CD14-positive monocyte (primary cell): ENCODE data around the gene ROBO1. TPM values are rescaled to one million over a fixed set of nuclear protein-coding genes. Genes with fewer than 3 reads are reported as not detected.

ENCODE experiments used
- DNase-seq, 3 donors: peaks; one replicate each; pipeline ENCODE4 v3.0.0-alpha.2; 2011 to 2022
- H2AFZ ChIP-seq: 2 replicates; pipeline ENCODE4 v1.6.0; 2012; ENCODE audit warnings: mild to moderate bottlenecking, low read depth, low read length, inconsistent platforms; ENCODE audit not compliant: insufficient read depth, poor library complexity, severe bottlenecking
- H3K27ac ChIP-seq, 2 donors: 1 replicate in 1 of 2; 2 replicates in 1 of 2; pipeline ENCODE4 v1.5.1; 2012 to 2013; ENCODE audit warnings: low read length in 2 of 2, control low read depth in 1 of 2, inconsistent platforms in 1 of 2, low read depth in 1 of 2, mild to moderate bottlenecking in 1 of 2
- H3K27me3 ChIP-seq, 2 donors: one replicate each; pipeline versions ENCODE4 v1.6.0 to v1.6.1; 2011 to 2013; ENCODE audit warnings: low read length in 2 of 2; ENCODE audit not compliant: control insufficient read depth in 2 of 2, insufficient read depth in 2 of 2
- H3K36me3 ChIP-seq, 2 donors: replicated peaks in 1 of 2; 1 replicate in 1 of 2; 2 replicates in 1 of 2; pipeline versions ENCODE4 v1.5.1 to v1.6.1; 2012 to 2013; ENCODE audit warnings: low read length in 2 of 2, control low read depth in 1 of 2, inconsistent platforms in 1 of 2, mild to moderate bottlenecking in 1 of 2; ENCODE audit not compliant: insufficient read depth in 2 of 2, control insufficient read depth in 1 of 2
- H3K4me1 ChIP-seq, 2 donors: 1 replicate in 1 of 2; 2 replicates in 1 of 2; pipeline versions ENCODE4 v1.5.1 to v1.6.1; 2012 to 2013; ENCODE audit warnings: low read length in 2 of 2, control low read depth in 1 of 2, inconsistent platforms in 1 of 2, mild to moderate bottlenecking in 1 of 2, moderate library complexity in 1 of 2; ENCODE audit not compliant: insufficient read depth in 2 of 2, control insufficient read depth in 1 of 2
- H3K4me2 ChIP-seq: replicated peaks from 2 replicates; pipeline ENCODE3; 2012; ENCODE audit warnings: low read length, moderate library complexity, mild to moderate bottlenecking; ENCODE audit not compliant: poor library complexity, severe bottlenecking; ENCODE audit errors: extremely low read depth
- H3K4me3 ChIP-seq, 3 experiments: fragments of 200-600 bp in 1 of 3; sonication (generic) in 1 of 3; replicated peaks in 1 of 3; 1 replicate in 2 of 3; 2 replicates in 1 of 3; pipeline ENCODE4 v1.5.1; 2011 to 2013; ENCODE audit warnings: low read length in 3 of 3, mild to moderate bottlenecking in 3 of 3, control low read depth in 2 of 3, low read depth in 2 of 3, inconsistent platforms in 1 of 3, moderate library complexity in 1 of 3
- H3K79me2 ChIP-seq: 2 replicates; pipeline ENCODE4 v1.6.0; 2012; ENCODE audit warnings: mild to moderate bottlenecking, control low read depth, inconsistent platforms, low read length, moderate library complexity; ENCODE audit not compliant: insufficient read depth
- H3K9ac ChIP-seq: 2 replicates; pipeline ENCODE4 v1.6.0; 2017; ENCODE audit warnings: low read length, mild to moderate bottlenecking; ENCODE audit not compliant: insufficient read depth, poor library complexity, severe bottlenecking
- H3K9me3 ChIP-seq, 2 donors: replicated peaks in 1 of 2; 1 replicate in 1 of 2; 2 replicates in 1 of 2; pipeline versions ENCODE4 v1.5.1 to v1.6.1; 2012 to 2013; ENCODE audit warnings: low read length in 2 of 2, control low read depth in 1 of 2; ENCODE audit not compliant: control insufficient read depth in 1 of 2, insufficient read depth in 1 of 2
- H4K20me1 ChIP-seq: 2 replicates; pipeline ENCODE4 v1.6.0; 2012; ENCODE audit warnings: mild to moderate bottlenecking, low read length, control low read depth, moderate library complexity; ENCODE audit not compliant: insufficient read depth
- H3K27ac Mint-ChIP-seq, 7 donors: one replicate each; pipeline ENCODE4 v1.8.0; 2020; ENCODE audit warnings: mild to moderate bottlenecking in 7 of 7, mixed read lengths in 7 of 7, moderate library complexity in 6 of 7, inconsistent platforms in 2 of 7
- H3K27me3 Mint-ChIP-seq, 3 donors: one replicate each; pipeline ENCODE4 v1.8.0; 2021 to 2022; ENCODE audit warnings: low read depth in 3 of 3, mild to moderate bottlenecking in 3 of 3, mixed read lengths in 3 of 3, moderate library complexity in 3 of 3, inconsistent platforms in 1 of 3
- H3K36me3 Mint-ChIP-seq, 2 donors: one replicate each; pipeline ENCODE4 v1.8.0; 2020; ENCODE audit warnings: mixed read lengths in 2 of 2, inconsistent platforms in 1 of 2, mild to moderate bottlenecking in 1 of 2
- H3K4me1 Mint-ChIP-seq: one replicate; pipeline ENCODE4 v1.8.0; 2020; ENCODE audit warnings: mild to moderate bottlenecking, mixed read lengths
- H3K4me3 Mint-ChIP-seq, 2 donors: one replicate each; pipeline ENCODE4 v1.8.0; 2020; ENCODE audit warnings: mild to moderate bottlenecking in 2 of 2, mixed read lengths in 2 of 2, moderate library complexity in 1 of 2
- H3K9me3 Mint-ChIP-seq, 7 donors: one replicate each; pipeline ENCODE4 v1.8.0; 2020 to 2022; ENCODE audit warnings: mixed read lengths in 7 of 7, mild to moderate bottlenecking in 6 of 7, moderate library complexity in 6 of 7, inconsistent platforms in 2 of 7
- WGBS: methylation state at CpG from one replicate; pipeline ENCODE4 v1.1.5; 2013; ENCODE audit warnings: missing lambda C conversion rate; ENCODE audit not compliant: insufficient coverage; 5-methylcytosine and 5-hydroxymethylcytosine counted together
- intact Hi-C, 2 donors: fragments of 100-400 bp; cut with micrococcal nuclease; formaldehyde crosslinking; loops; one replicate each; pipeline versions ENCODE4 v1.15.0 to v1.15.1; 2023
- polyA plus RNA-seq, 3 donors: library from polyadenylated mRNA; depleted of rRNA in 1 of 3; unstranded in 2 of 3; stranded (reverse) in 1 of 3; fragments of 300-500 nt in 2 of 3; fragments of >200 nt in 1 of 3; fragmentation: Illumina TruSeq in 2 of 3; gene quantifications; 1 replicate in 2 of 3; 2 replicates in 1 of 3; pipeline ENCODE4 v1.2.3, GENCODE V29; 2012 to 2021
- TF ChIP-seq, protein P1 (sequence below): fragments of 200-600 bp; IDR thresholded peaks from one replicate; pipeline ENCODE4 v1.8.0; 2022; ENCODE audit warnings: antibody characterized with exemption, mild to moderate bottlenecking

Gene ROBO1
- polyA plus RNA-seq, 3 donors, result 0.09 to 0.10 TPM; not detected in 1

DNA sequence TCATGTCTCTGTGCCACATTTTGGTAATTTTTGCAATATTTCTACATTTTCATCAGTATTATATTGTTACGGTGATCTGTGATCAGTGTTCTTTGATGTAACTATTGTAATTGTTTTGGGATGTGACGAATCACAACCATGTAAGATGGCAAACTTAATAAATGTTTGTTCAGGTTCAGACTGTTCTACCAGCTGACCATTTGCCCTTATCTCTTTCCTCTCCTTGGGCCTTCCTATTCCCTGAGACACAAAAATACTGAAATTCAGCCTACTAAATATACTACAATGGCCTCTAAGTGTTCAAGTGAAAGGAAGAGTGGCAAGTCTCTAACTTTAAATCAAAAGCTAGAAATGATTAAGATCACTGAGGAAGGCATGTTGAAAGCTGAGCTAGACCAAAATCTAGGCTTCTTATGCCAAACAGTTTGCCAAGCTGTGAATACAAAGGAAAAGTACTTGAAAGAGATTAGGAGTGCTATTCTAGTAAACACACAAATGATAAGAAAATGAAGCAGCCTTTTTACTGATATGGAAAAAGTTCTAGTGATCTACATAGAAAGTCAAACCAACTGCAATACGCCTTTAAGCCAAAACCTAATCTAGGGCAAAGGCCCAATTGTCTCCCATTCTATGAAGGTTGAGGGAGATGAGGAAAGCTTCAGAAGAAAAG lies 952.8 kb downstream of the ROBO1 start:
- no peaks in the 10 kb centered on the region for H3K4me1 ChIP-seq
- no peak overlapping the region for H3K27ac ChIP-seq
- TF ChIP-seq, protein P1, sequence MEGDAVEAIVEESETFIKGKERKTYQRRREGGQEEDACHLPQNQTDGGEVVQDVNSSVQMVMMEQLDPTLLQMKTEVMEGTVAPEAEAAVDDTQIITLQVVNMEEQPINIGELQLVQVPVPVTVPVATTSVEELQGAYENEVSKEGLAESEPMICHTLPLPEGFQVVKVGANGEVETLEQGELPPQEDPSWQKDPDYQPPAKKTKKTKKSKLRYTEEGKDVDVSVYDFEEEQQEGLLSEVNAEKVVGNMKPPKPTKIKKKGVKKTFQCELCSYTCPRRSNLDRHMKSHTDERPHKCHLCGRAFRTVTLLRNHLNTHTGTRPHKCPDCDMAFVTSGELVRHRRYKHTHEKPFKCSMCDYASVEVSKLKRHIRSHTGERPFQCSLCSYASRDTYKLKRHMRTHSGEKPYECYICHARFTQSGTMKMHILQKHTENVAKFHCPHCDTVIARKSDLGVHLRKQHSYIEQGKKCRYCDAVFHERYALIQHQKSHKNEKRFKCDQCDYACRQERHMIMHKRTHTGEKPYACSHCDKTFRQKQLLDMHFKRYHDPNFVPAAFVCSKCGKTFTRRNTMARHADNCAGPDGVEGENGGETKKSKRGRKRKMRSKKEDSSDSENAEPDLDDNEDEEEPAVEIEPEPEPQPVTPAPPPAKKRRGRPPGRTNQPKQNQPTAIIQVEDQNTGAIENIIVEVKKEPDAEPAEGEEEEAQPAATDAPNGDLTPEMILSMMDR, result no peak
- intact Hi-C loops, result no loop called here
- no peaks in the 10 kb centered on the region for H3K36me3 ChIP-seq
- no peaks in the 10 kb centered on the region for H3K27me3 ChIP-seq
- no peaks in the 10 kb centered on the region for H3K4me1 Mint-ChIP-seq
- H3K36me3 Mint-ChIP-seq, result no peaks in the 10 kb centered on the region
- H3K79me2 ChIP-seq, result no peaks in the 10 kb centered on the region
- H2AFZ ChIP-seq, result no peak overlapping the region
- H3K27me3 Mint-ChIP-seq, result no peaks in the 10 kb centered on the region
- H4K20me1 ChIP-seq, result no peaks in the 10 kb centered on the region
- H3K9me3 ChIP-seq, result peaks cover 5 to 8% of the 10 kb centered on the region in 2 donors
- H3K4me3 Mint-ChIP-seq, result no peak overlapping the region
- WGBS, result no CpG with 5 or more reads among the region's 3 CpGs
- DNase-seq, result no peak
- H3K27ac Mint-ChIP-seq, result no peak overlapping the region
- H3K9me3 Mint-ChIP-seq, result peaks cover 0 to 8% (median 0%) of the 10 kb centered on the region in 7 donors
- H3K4me3 ChIP-seq, result no peak overlapping the region
- no peak overlapping the region for H3K9ac ChIP-seq
- no peak overlapping the region for H3K4me2 ChIP-seq

DNA sequence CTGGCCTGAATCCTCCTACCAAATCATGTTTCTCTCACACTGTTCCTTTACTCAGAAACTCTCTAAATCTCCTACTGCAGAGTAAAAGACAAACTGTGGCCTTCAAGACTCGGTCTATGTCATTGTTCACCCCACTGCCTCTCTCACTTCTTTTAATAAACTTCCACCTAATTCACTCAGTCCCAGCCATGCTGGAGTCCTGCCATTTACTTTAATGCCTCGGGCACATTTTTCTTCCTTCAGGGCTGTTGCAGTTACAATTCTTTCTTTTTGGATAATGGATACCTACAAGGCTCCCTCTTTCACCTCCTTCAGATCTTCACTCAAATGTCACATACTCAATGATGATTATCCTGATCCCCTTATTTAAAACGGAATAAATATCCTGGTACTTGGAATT lies 955.6 kb downstream of the ROBO1 start:
- Mint-ChIP-seq H3K36me3 (no peaks in the 10 kb centered on the region), H3K9me3 (peaks cover 0 to 11% (median 3%) of the 10 kb centered on the region in 7 donors), H3K4me3 (no peak overlapping the region), H3K27me3 (no peaks in the 10 kb centered on the region), H3K4me1 (no peaks in the 10 kb centered on the region), H3K27ac (no peak overlapping the region)
- 78% methylated on average over 2 of the region's 3 CpGs for WGBS
- H3K9ac ChIP-seq, result no peak overlapping the region
- no peaks in the 10 kb centered on the region for H3K27me3 ChIP-seq
- H2AFZ ChIP-seq, result no peak overlapping the region
- H3K9me3 ChIP-seq, result no peaks in the 10 kb centered on the region
- TF ChIP-seq, protein P1, result no peak
- no peak overlapping the region for H3K4me2 ChIP-seq
- intact Hi-C loops, result no loop called here
- H3K4me3 ChIP-seq, result no peak overlapping the region
- H3K27ac ChIP-seq, result no peak overlapping the region
- H4K20me1 ChIP-seq, result no peaks in the 10 kb centered on the region
- DNase-seq, result no peak
- no peaks in the 10 kb centered on the region for H3K4me1 ChIP-seq
- H3K36me3 ChIP-seq, result no peaks in the 10 kb centered on the region
- no peaks in the 10 kb centered on the region for H3K79me2 ChIP-seq
